GM21529 (cell line): ENCODE data around the gene CATSPERB.
"Not testable (repeated sequence)": the region's sequence is repeated elsewhere in the genome, so short reads cannot be mapped to it uniquely, and the experiment has no call there.

Experiments used
- ATAC-seq: cut with Tn5 transposase; IDR thresholded peaks from one replicate; pipeline ENCODE4 v1.9.1; 2021; ENCODE audit not compliant: unreplicated experiment

Gene CATSPERB

GRCh38 chr14:91585856-91586255, 146.0 kb downstream of the CATSPERB start:
- no peak for ATAC-seq

- ATAC-seq = no peak
Observed at GRCh38 chr14:91582761-91583160, 149.1 kb downstream of the CATSPERB start.

GRCh38 chr14:91580876-91581577, 150.9 kb downstream of the CATSPERB start:
- ATAC-seq = no peak

- ATAC-seq = no peak
Observed at GRCh38 chr14:91577632-91578233, 154.2 kb downstream of the CATSPERB start.

GRCh38 chr14:91575469-91576208, 156.2 kb downstream of the CATSPERB start:
- no peak for ATAC-seq

GRCh38 chr14:91573894-91574837, 157.7 kb downstream of the CATSPERB start:
- no peak for ATAC-seq

GRCh38 chr14:91573528-91573893, 158.4 kb downstream of the CATSPERB start:
- ATAC-seq = no peak

GRCh38 chr14:91570021-91570420, 161.9 kb downstream of the CATSPERB start:
- no peak for ATAC-seq

GRCh38 chr14:91569301-91569700, 162.6 kb downstream of the CATSPERB start:
- ATAC-seq = no peak

- ATAC-seq = no peak
Observed at GRCh38 chr14:91568626-91569025, 163.3 kb downstream of the CATSPERB start.

- ATAC-seq = not testable (repeated sequence)
Observed at GRCh38 chr14:91567827-91568226, 164.1 kb downstream of the CATSPERB start.

- no peak for ATAC-seq
Observed at GRCh38 chr14:91555531-91555930, 176.4 kb downstream of the CATSPERB start.

- no peak for ATAC-seq
Observed at GRCh38 chr14:91554535-91555332, 177.2 kb downstream of the CATSPERB start.

- ATAC-seq = no peak
Observed at GRCh38 chr14:91548108-91548507, 183.8 kb downstream of the CATSPERB start.

GRCh38 chr14:91545946-91546716, 185.8 kb downstream of the CATSPERB start:
- no peak for ATAC-seq

GRCh38 chr14:91545204-91545603, 186.7 kb downstream of the CATSPERB start:
- no peak for ATAC-seq

GRCh38 chr14:91536327-91536726, 195.6 kb downstream of the CATSPERB start:
- no peak for ATAC-seq

- not testable (repeated sequence) for ATAC-seq
Observed at GRCh38 chr14:91534059-91534458, 197.8 kb downstream of the CATSPERB start.

- no peak for ATAC-seq
Observed at GRCh38 chr14:91533623-91534022, 198.3 kb downstream of the CATSPERB start.
